Neural progenitor cell (in vitro differentiated cells): ENCODE data around the gene MRGPRE. TPM values are rescaled to one million over a fixed set of nuclear protein-coding genes. Genes with fewer than 3 reads are reported as not detected.

ENCODE experiments used
- DNase-seq: peaks from one replicate; pipeline ENCODE4 v3.0.0-alpha.2; 2016; ENCODE audit warnings: low spot score
- H2AFZ ChIP-seq: fragments of 200-600 bp; sonication (generic); replicated peaks from 2 replicates; pipeline ENCODE4 v1.6.1; 2016; ENCODE audit warnings: antibody characterized with exemption
- H3F3A ChIP-seq: fragments of 200-600 bp; sonication (generic); 2 replicates; pipeline ENCODE4 v1.6.1; 2016; ENCODE audit warnings: antibody characterized with exemption, low read depth
- H3K27ac ChIP-seq: fragments of 200-600 bp; sonication (generic); 2 replicates; pipeline ENCODE4 v1.5.1; 2016; ENCODE audit warnings: mild to moderate bottlenecking
- H3K27me3 ChIP-seq: fragments of 200-600 bp; sonication (generic); 2 replicates; pipeline ENCODE4 v1.6.1; 2016; ENCODE audit warnings: mild to moderate bottlenecking, moderate library complexity
- H3K36me3 ChIP-seq: fragments of 200-600 bp; sonication (generic); 2 replicates; pipeline ENCODE4 v1.5.1; 2016
- H3K4me1 ChIP-seq: fragments of 200-600 bp; sonication (generic); 2 replicates; pipeline ENCODE4 v1.6.1; 2016; ENCODE audit warnings: mixed run types
- H3K4me2 ChIP-seq: fragments of 200-600 bp; sonication (generic); 2 replicates; pipeline ENCODE4 v1.6.1; 2016
- H3K4me3 ChIP-seq: fragments of 200-600 bp; sonication (generic); 2 replicates; pipeline ENCODE4 v1.5.1; 2016
- H3K79me2 ChIP-seq: fragments of 200-600 bp; sonication (generic); 2 replicates; pipeline ENCODE4 v1.6.1; 2016; ENCODE audit warnings: low read depth
- H3K9ac ChIP-seq: fragments of 200-600 bp; sonication (generic); 2 replicates; pipeline ENCODE4 v1.6.1; 2016
- H3K9me3 ChIP-seq: fragments of 200-600 bp; sonication (generic); 2 replicates; pipeline ENCODE4 v1.5.1; 2016; ENCODE audit warnings: low read depth
- H4K20me1 ChIP-seq: fragments of 200-600 bp; sonication (generic); 2 replicates; pipeline ENCODE4 v1.6.1; 2016; ENCODE audit warnings: low read depth
- H3K27ac Mint-ChIP-seq: 3 replicates; pipeline ENCODE4 v1.8.0; 2021; ENCODE audit warnings: mixed read lengths
- H3K27me3 Mint-ChIP-seq: 2 replicates; pipeline ENCODE4 v1.8.0; 2022; ENCODE audit warnings: low read depth, mild to moderate bottlenecking, inconsistent platforms, moderate library complexity, mixed read lengths; ENCODE audit not compliant: insufficient read depth
- H3K36me3 Mint-ChIP-seq: 3 replicates; pipeline ENCODE4 v1.8.0; 2021; ENCODE audit warnings: mixed read lengths
- H3K4me1 Mint-ChIP-seq: 3 replicates; pipeline ENCODE4 v1.8.0; 2021; ENCODE audit warnings: mixed read lengths
- H3K4me3 Mint-ChIP-seq: 3 replicates; pipeline ENCODE4 v1.8.0; 2021; ENCODE audit warnings: mild to moderate bottlenecking, moderate library complexity, mixed read lengths
- H3K9me3 Mint-ChIP-seq: 3 replicates; pipeline ENCODE4 v1.8.0; 2020; ENCODE audit warnings: mixed read lengths
- CTCF ChIP-seq: fragments of 200-600 bp; sonication (generic); IDR thresholded peaks from 2 replicates; pipeline ENCODE4 v1.5.1; 2017; ENCODE audit warnings: antibody characterized with exemption, mild to moderate bottlenecking
- EZH2 ChIP-seq: fragments of 200-600 bp; sonication (generic); IDR thresholded peaks from 2 replicates; pipeline ENCODE4 v1.6.1; 2017; ENCODE audit warnings: antibody characterized with exemption, mild to moderate bottlenecking, moderate library complexity
- EZH2phosphoT487 ChIP-seq: fragments of 200-600 bp; sonication (generic); IDR thresholded peaks from 2 replicates; pipeline ENCODE4 v1.6.1; 2017; ENCODE audit warnings: antibody characterized with exemption
- total RNA-seq: library from RNA; depleted of rRNA; stranded (reverse); fragments of >200 nt; gene quantifications from 2 replicates; pipeline ENCODE4 v1.2.3, GENCODE V29; 2015; ENCODE audit warnings: low replicate concordance

Gene MRGPRE
- total RNA-seq, 1 donor from 2014 or later, result not detected

DNA sequence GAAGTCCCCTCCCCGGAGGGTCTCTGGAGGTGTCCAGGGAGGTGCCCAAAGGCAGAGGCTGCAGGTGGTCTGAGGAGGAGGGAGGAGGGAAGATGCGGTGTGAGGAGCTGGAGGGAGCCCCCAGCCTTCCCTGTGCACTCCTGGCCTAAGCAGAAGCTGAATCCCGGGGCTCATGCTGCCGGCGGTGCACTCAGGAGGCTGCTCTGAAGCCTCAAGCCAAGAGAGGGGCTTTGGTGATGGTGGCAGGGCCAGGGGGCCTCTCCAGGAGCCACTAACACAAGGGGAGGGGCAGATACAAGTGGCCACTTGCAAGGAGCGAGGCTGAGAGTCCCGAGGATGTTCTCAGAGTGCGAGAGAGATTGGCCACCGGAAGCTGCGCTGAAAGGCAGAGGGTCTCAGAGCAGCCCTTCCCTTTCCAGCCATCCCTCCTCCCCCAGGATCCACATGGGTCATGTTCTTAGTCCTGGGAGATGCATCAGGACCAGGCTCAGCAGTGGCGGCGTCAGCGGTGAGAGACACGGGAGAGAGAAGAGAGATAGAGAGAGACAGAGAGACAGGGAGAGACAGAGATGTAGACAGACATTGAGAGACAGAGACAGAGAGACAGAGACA is 12.8 kb downstream of the MRGPRE start:
- no peak overlapping the region for H3K9ac ChIP-seq
- H3K36me3 Mint-ChIP-seq, result no peaks in the 10 kb centered on the region
- H3K4me3 ChIP-seq, result no peak overlapping the region
- H3K27ac ChIP-seq, result no peak overlapping the region
- DNase-seq, result no peak
- no peak overlapping the region for H3K4me3 Mint-ChIP-seq
- peaks cover 17% of the 10 kb centered on the region for H3K27me3 Mint-ChIP-seq
- H3K9me3 Mint-ChIP-seq, result no peaks in the 10 kb centered on the region
- H3K4me1 Mint-ChIP-seq, result peaks cover 21% of the 10 kb centered on the region
- H2AFZ ChIP-seq, result no peak overlapping the region
- no peaks in the 10 kb centered on the region for H4K20me1 ChIP-seq
- no peak overlapping the region for H3K4me2 ChIP-seq
- H3F3A ChIP-seq, result no peaks in the 10 kb centered on the region
- peaks cover 4% of the 10 kb centered on the region for H3K27me3 ChIP-seq
- peaks cover 7% of the 10 kb centered on the region for H3K4me1 ChIP-seq
- H3K36me3 ChIP-seq, result no peaks in the 10 kb centered on the region
- TF ChIP-seq CTCF (no peak), EZH2phosphoT487 (no peak), EZH2 (no peak)
- no peaks in the 10 kb centered on the region for H3K9me3 ChIP-seq
- no peak overlapping the region for H3K27ac Mint-ChIP-seq
- H3K79me2 ChIP-seq, result no peaks in the 10 kb centered on the region

DNA sequence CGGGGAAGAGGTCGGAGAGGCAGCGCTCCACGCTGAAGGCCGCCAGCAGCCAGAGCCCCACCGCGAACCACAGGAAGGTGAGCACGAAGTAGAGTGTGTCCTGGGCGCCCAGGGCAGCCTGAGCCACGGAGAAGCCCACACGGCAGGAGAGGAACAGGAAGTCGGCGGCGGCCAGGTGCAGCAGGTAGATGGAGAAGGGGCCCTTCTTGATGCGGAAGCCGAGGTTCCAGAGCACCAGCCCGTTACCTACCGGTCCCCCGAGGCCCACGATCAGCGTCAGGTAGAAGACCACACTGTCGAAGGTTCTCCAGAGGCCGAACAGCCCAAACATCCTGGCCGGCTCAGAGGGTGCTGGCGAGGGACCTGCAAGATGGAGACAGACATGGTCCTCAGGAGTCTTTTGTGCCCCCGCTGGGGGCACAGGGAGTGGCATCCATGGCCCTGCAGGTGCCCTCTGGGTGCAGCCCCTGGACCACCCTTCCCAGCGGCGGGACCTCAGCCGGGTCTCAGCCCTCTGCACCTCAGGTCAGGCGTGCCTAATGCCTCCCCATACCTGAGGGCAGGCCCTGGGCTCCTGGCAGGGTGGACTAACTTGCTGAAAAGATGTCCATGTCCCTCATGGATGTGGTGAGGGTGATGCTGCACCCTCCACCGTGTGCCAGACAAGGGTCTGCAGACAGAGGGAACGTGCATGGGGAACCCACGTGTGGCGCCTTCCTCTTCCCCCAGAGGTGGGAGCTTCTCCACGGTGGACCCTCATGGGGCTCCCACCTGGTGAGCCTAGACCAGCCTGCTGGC is 13.5 kb downstream of the MRGPRE start, which contains the start of gene MRGPRG:
MRGPRG (minus strand) TSS at position 331 of the 798 bp plus-strand sequence; CDS start at position 331, 0 bp downstream.
- no peaks in the 10 kb centered on the region for H3K36me3 Mint-ChIP-seq
- TF ChIP-seq EZH2phosphoT487 (no peak), CTCF (no peak), EZH2 (no peak)

DNA sequence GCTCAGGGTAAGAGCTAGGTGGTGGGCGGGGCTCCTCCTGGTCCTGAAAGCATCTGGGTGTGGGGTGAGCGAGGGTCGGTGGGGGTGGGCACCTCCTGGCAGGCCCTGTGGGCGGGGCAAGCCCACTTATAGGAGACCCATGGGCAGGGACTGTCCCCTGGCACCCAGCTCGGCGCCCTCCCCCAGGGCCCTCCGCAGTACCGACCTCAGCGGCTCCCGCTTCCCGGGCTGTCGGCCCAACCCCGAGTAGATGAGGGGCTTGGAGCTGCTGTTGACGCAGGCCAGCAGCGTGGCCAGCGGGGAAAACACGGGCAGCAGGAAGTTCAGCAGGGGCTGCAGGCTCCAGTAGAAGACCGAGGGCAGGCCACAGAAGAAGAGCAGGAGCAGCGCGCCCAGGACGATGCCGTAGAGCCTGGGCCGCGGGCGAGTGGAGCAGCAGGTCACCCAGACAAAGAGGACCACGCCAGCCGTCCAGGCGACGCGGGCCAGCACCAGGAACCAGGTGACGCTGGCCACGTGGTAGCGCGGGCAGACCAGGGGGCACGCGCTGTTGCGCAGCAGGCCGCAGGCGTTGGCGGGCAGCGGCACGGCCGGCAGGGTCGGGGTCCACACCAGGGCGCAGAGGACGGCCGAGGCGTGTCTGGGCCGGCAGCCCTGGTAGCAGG is 14.3 kb downstream of the MRGPRE start:
- no peak overlapping the region for H2AFZ ChIP-seq
- no peak for DNase-seq
- Mint-ChIP-seq H3K27ac (no peak overlapping the region), H3K36me3 (no peaks in the 10 kb centered on the region), H3K27me3 (peaks cover 16% of the 10 kb centered on the region), H3K9me3 (no peaks in the 10 kb centered on the region), H3K4me3 (no peak overlapping the region), H3K4me1 (peaks cover 12% of the 10 kb centered on the region)
- no peak overlapping the region for H3K4me2 ChIP-seq
- no peaks in the 10 kb centered on the region for H3K36me3 ChIP-seq
- peaks cover 4% of the 10 kb centered on the region for H3K27me3 ChIP-seq
- no peak overlapping the region for H3K27ac ChIP-seq
- no peak overlapping the region for H3K9ac ChIP-seq
- no peaks in the 10 kb centered on the region for H4K20me1 ChIP-seq
- H3K4me3 ChIP-seq, result no peak overlapping the region
- H3K9me3 ChIP-seq, result no peaks in the 10 kb centered on the region
- H3F3A ChIP-seq, result no peaks in the 10 kb centered on the region
- H3K4me1 ChIP-seq, result no peaks in the 10 kb centered on the region
- TF ChIP-seq EZH2phosphoT487 (no peak), CTCF (no peak), EZH2 (no peak)
- no peaks in the 10 kb centered on the region for H3K79me2 ChIP-seq

More for the DNA sequence above, 13.5 kb downstream of the MRGPRE start, which contains the start of gene MRGPRG:
- no peaks in the 10 kb centered on the region for H3F3A ChIP-seq
- no peaks in the 10 kb centered on the region for H3K9me3 Mint-ChIP-seq
- H3K27me3 ChIP-seq, result peaks cover 4% of the 10 kb centered on the region
- no peak for DNase-seq
- no peak within 1 kb of the TSS for H3K9ac ChIP-seq
- no peak within 1 kb of the TSS for H2AFZ ChIP-seq
- H3K4me3 Mint-ChIP-seq, result no peak within 1 kb of the TSS
- H3K27ac ChIP-seq, result no peak within 1 kb of the TSS
- H3K27me3 Mint-ChIP-seq, result peaks cover 19% of the 10 kb centered on the region
- no peak within 1 kb of the TSS for H3K27ac Mint-ChIP-seq
- peaks cover 16% of the 10 kb centered on the region for H3K4me1 Mint-ChIP-seq
- H3K79me2 ChIP-seq, result no peaks in the 10 kb centered on the region
- no peak within 1 kb of the TSS for H3K4me3 ChIP-seq
- no peaks in the 10 kb centered on the region for H3K36me3 ChIP-seq
- H3K9me3 ChIP-seq, result no peaks in the 10 kb centered on the region
- no peaks in the 10 kb centered on the region for H4K20me1 ChIP-seq
- H3K4me1 ChIP-seq, result no peaks in the 10 kb centered on the region
- no peak within 1 kb of the TSS for H3K4me2 ChIP-seq
